Cardiac septum (tissue), 1 donor: ENCODE measurements around the gene ENPP3. TPM values are rescaled to one million over a fixed set of nuclear protein-coding genes. Genes with fewer than 3 reads are reported as not detected.
"Not testable (repeated sequence)": the region's sequence is repeated elsewhere in the genome, so short reads cannot be mapped to it uniquely, and the experiment has no call there.

ENCODE experiments used
- DNase-seq: peaks from one replicate; pipeline ENCODE4 v3.0.0-alpha.2; 2020; ENCODE audit warnings: low spot score
- intact Hi-C: fragments of 100-400 bp; cut with DNase I; formaldehyde crosslinking; loops from one replicate; pipeline ENCODE4 v1.14.0; 2022
- total RNA-seq: library from RNA; stranded (reverse); fragmentation: NEBNext Ultra II Directional; extraction: Animal tissue kit (Norgen Biotek cat#: 25700); gene quantifications from one replicate; pipeline ENCODE4 v1.2.1, GENCODE V29; 2021
- donor health status: DM: no; HTN: no; CAD: no.

Gene ENPP3
- total RNA-seq, 1 donor from 2014 or later: 0.16 TPM

DNA sequence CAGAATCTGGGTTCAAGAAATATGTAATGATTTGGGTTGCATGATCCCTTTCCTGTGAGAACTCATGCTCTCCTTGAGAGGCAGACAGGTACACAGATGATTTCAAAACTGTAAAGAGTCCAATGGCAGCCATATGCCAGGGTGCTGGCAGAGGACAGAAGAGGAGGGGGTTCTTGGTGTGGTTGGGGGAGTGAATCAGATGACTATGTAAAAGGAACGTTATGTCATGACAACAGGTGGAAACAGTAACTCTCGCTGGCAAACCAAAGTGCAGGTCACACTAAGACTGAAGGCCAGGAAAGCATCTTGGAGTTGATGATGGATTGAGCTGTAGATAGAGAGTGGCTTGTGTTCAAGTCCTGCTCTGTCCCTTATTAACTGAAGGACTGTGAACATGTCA is 43.8 kb downstream of the ENPP3 start:
- intact Hi-C loops: no loop called here

DNA sequence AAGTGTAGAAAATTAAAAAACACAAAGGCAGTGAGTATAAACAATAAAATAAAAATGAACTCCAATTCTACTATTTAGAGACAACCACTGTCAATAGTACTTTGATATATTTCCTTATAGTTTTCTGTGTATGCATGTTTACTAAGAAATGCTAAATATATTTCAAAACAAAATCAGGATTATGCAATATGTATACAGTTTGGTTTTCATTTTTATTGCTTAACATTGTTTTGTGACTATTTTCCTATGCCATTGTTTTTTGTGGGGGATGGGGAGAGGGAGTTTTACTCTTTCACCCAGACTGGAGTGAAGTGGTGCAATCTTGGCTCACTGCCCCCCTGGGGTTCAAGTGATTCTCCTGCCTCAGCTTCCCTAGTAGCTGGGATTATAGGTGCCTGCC is 44.5 kb downstream of the ENPP3 start:
- intact Hi-C loops: no loop called here
- no peak for DNase-seq

More for the DNA sequence above, 43.8 kb downstream of the ENPP3 start:
- DNase-seq: no peak

DNA sequence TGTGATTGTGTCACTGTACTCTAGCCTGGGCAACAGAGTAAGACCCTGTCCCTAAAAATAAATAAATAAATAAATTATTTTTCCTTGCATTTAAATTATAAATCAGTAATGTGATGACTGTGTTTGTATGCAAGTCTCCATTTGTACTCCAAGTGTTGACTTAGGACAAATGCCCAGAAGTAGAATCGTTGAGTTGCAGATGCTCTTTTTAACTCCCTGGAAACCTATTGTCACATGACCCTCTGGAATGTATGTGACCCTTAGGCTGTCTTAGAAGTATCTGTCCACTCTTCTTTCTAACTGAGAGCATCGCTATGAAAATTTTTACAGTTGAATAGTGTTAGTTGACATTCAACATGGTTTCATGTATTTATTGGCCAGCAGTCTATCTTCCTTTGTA is 45.3 kb downstream of the ENPP3 start:
- intact Hi-C loops: no loop called here
- DNase-seq: no peak

DNA sequence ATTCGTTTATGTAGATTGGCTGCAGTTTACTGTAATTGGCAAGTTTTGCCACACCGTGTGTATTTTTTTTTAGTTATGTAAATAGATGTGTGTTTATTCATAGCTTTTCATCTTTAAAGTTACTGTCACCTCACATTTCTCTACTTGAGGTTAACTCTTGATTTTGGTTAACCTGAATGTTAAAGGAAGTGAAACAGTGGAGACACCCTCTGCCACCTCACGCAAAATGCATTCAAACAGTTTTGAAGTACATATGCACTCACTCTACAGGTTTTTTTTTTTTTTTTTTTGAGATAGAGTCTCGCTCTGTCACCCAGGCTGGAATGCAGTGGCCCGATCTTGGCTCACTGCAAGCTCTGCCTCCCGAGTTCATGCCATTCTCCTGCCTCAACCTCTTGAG is 46.4 kb downstream of the ENPP3 start:
- DNase-seq: no peak
- intact Hi-C loops: no loop called here

DNA sequence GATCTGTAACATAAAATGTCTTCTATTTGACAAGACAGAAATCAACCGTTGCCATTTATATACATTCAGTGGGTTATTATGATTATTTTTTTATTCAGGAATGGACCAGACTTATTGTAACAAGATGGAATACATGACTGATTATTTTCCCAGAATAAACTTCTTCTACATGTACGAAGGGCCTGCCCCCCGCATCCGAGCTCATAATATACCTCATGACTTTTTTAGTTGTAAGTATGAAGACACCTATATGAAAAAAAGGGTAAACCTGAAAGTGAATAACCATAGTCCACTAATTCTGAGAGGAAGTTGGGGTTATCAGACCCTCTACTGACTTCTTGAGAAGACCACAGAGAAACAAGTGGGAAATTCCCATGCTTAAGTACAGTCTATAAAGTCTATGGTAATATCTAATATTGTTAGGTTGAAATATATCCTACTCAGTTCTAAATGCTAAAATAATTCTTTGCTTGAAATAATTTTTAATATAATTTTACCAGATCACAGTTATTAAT is 48.2 kb downstream of the ENPP3 start:
- intact Hi-C loops: no loop called here
- no peak for DNase-seq

DNA sequence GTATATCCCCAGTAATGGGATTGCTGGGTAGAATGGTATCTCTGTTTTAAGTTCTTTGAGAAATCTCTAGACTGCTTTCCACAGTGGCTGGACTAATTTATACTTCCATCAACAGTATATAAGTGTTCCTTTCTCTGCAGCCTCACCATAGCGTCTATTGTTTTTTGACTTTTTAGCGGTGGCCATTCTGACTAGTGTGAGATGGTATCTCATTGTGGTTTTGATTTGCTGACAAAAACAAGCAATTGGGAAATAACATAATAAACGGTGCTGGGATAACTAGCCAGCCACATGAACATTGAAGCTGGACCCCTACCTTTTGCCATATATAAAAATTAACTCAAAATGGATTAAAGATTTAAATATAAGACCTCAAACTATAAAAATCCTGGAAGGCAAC is 49.9 kb downstream of the ENPP3 start:
- intact Hi-C loops: no loop called here
- DNase-seq: no peak

DNA sequence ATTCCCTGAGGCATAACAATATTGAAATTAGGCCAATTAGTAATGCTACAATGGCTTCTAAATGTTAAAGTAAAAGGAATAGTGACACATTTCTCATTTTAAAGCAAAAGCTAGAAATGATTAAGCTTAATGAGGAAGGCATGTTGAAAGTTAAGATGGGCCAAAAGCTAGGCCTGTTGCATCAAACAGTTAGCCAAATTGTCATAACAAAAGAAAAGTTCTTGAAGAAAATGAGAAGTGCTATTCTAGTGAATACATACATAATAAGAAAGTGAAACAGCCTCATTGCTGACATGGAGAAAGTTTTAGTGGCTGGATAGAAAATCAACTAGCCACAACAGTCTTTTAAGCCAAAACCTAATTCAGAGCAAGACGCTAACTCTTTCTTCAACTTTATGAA is 51.2 kb downstream of the ENPP3 start:
- intact Hi-C loops: no loop called here

DNA sequence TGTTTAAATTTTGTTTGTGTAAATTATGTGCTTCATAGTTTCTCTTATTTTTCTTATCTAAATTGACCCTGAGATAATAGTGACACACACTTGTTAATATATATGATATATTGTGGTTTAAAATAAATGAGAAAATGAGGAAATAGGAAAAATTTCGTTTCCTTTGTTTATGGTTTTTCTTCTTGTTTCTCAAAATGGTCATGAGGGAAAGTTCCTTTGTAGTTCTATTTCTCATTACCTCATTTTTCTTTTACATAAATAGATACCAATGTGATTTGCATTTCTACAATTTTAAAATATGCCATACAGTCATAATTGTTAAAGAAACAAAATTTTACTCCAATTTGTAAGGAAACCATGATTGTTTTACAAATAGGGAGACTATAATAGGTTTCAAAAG is 54.9 kb downstream of the ENPP3 start:
- no peak for DNase-seq
- intact Hi-C loops: no loop called here

More for the DNA sequence above, 51.2 kb downstream of the ENPP3 start:
- DNase-seq: no peak

DNA sequence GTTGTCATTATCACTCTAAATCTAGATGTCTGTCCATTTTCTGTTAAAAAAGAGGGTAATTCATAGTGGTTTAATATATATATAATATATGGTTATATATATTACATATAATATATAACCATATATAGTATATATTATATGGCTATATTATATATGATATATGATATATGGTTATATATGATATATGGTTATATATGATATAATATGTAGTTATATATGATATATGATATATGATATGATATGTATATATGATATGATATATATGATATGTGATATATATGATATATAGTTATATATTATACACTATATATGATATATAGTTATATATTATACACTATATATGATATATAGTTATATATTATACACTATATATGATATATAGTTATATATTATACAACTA is 55.5 kb downstream of the ENPP3 start:
- intact Hi-C loops: no loop called here
- DNase-seq: no peak

DNA sequence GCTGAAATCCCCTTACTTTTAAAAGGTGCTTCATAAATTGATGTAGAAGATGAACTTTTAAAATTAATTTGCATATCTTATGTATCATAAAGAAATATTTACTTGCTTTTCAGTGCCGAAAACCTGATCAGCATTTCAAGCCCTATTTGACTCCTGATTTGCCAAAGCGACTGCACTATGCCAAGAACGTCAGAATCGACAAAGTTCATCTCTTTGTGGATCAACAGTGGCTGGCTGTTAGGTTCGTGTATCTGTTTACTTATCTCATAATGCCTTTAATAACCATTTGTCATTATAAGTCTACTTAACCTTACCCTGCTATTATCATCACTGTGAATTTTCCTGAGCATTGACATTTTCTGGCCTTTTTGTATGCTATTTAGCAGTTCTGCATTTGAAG is 56.3 kb downstream of the ENPP3 start:
- intact Hi-C loops: no loop called here
- no peak for DNase-seq

DNA sequence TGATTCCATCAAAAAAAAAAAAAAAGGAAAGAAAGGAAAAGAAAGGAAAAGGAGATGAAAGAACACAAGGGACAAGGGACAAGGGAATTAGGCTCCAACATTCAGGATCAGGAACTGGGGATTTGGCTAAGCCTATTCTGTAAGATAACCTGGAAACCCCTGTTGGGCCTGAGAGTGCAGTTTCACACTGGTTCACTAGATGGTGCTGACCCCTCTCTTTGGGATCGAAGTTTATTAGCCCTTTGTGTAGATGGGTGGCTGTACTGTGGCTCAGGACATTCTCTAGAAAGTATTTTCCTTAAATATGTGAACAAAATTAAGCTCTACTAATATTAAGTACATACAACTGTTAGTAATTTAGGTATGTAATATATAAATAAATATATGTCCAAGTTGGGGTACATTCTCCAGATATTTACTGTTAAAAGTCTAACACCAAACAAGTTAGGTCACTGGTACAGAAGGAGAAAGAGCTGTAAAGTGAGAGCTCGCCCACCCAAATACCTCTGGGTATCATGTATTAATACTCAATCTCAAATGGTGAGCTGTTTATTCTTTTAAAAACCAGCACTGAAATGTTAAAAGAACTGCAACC is 57.8 kb downstream of the ENPP3 start:
- no peak for DNase-seq
- intact Hi-C loops: no loop called here

DNA sequence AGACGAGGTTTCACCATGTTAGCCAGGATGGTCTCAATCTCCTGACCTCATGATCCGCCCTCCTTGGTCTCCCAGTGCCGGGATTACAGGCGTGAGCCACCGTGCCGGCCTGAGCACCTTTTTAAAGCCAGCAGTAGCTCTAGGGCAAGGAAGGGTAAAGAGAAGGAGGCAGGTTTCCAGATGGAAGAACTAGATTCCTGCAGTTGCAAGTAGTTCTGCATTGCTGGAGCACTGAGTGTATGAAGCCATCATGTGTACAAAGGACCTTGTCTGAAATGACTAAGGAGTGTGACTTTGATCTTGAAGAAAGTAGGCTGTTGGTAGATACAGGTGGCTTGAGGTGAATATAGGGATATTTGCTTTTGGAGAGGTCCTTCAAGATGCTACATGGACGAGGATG is 59.9 kb downstream of the ENPP3 start:
- intact Hi-C loops: no loop called here
- no peak for DNase-seq

DNA sequence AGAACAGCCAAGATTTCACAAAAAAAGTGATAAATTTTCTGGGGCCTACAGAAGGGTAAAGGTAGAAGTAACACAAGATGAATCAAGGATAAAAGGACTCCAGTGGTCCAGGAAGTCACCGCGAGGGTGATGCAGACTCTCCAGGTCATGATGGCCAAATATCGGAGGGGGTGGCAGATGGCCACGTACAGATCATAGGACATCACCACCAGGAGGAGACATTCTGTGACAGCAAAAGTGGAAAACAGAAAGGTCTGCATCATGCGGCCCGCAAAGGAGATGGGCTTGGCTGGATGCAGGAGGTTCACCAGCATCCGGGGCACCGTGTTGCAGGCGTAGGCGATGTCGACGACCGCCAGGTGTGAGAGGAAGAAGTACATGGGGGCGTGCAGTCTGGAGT is 63.7 kb downstream of the ENPP3 start:
- intact Hi-C loops, DNase-seq: not testable (repeated sequence)

DNA sequence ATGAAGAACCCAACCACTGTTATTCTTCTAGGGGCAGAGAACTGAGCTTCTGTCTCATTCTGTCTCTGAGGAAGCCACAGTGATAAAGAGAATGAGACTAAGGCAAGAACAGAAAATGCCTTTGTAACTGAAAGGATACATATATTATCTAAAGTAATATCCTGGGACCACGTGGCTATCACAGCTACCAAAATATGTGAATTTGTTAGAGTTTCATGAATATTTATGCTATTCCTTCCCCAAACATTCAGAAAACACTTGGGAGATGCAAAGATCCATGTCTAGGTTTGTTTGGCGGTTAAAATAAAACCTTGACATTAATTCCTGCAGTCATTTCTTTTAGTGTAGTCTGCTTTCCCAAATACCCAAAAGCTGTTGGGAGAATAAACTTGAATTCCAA is 66.8 kb downstream of the ENPP3 start:
- intact Hi-C loops, DNase-seq: not testable (repeated sequence)

DNA sequence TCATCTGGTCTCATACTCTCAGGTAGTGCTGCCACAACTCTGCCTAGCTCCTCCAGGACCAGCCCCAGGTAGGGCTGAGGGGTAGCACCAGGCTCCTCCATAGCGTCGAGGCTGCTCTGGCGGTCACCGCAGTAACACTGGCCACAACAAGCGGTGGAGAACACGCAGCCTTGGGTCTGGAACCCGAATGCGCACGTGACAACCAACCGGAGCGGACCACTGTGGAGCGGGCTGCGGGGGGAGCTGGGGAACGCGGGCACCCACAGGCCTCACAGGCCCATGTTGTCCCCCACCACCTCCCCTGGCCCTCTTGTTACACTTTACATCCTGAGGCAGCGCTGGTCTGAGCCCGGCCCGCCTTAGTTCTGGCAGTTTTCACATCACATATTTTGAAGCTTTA is 73.8 kb downstream of the ENPP3 start, which contains the start of gene CTAGE9:
Gene CTAGE9, minus strand, starts transcription at position 101 of the 400 bp plus-strand sequence. Its CDS starts 0 bp downstream, at position 101.
- intact Hi-C loops, DNase-seq: not testable (repeated sequence)

DNA sequence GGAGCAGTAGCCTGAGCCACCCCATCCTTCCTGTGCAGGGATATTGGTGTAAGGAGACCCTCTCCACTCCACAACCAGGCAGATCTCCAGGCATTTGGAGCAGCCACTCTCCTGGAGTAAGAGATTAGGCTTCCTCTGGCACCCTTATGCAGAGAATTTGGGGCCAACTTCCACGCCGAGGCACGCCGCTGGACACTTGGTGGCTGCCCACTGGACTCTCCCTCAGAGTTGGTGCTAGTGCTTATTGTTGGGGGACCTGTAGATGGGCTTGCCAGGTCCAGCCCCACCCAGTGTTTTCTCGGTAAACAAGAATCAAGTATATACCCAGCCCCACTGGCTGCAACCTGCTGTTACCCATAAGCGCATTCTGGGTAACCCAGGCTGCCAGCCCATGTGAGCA is 78.5 kb downstream of the ENPP3 start:
- intact Hi-C loops, DNase-seq: not testable (repeated sequence)

DNA sequence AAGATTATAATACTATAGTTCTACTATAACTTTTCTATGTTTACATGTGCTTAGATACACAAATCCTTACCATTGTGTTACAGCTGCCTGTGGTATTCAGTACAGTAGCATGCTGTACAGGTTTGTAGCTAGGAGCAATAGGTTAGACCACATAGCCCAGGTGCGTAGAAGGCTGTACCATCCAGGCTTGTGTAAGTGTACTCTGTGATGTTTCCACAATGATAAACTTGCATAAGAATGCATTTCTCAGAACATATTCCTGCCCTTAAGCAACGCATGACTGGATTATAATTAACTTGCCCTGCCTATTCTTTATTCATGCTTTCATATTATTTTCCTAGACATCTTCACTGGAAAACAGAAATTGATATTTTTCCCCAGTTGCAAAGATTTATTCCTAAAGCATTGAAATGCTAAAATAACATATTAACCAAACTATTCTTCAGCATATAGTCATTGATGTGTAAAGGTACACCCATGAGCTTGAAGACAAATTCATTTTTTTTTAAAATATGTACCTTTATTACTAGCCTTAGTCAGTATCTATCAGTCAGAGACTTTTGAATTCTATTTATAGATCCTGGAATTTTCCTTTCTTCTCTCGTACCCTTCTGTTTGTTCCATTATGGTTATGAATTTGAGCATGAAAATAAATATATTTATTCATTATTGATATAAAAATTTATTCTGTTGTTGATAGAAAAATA is 80.9 kb downstream of the ENPP3 start:
- no peak for DNase-seq
- intact Hi-C loops: no loop called here

DNA sequence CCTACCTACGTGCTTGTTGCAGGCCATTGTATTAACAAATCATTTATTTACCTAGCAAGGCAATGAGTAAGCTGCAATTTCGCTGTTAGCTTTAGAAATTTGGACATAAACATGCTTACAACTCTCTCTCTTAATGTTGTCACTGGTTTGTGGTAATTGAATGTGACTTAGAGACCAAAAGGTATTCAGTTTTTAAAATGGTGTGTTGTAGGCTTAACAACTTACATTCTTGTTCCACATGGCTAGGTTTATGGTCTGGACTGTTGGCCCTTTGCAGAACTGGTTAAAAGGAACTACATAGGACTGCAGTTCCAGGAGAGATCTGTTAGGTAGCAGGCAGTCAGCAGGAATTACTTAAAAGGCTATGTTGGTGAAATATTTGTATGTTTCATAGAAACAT is 84.1 kb downstream of the ENPP3 start:
- no peak for DNase-seq
- intact Hi-C loops: no loop called here

DNA sequence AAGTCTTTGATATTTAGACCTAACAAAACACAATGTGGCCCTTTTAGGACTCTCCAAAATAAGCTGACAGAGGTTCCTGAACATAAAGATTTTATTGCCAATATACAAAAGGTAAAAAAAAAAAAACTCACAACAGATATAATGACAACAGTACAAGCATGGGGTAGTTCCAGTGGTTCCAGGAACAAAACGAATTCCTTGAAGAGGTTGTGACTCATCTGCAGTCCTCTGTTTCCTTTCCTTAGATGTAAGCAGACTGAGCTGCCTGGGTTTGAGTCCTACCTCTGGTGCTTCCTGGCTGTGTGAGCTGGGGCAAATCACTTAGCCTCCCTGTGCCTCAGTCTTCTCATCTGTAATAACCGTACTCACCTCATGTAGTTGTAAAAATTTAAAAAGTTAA is 87.0 kb downstream of the ENPP3 start:
- no peak for DNase-seq
- intact Hi-C loops: no loop called here

DNA sequence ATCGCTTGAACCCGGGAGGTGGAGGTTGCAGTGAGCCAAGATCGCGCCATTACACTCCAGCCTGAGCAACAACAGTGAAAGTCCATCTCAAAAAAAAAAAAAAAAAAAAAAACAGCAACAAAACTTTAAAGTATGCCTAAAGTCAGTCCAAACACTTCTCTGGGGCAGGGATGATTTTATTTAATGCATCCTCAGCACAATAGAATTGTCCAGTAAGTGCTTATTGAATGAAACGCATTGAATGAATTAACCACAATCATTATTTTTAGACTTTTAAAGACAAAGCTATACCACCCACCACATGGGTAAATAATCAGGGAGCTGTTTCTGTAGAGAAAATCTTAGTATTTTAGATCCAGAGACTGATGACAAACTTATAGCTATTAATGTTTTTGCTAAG is 90.4 kb downstream of the ENPP3 start:
- intact Hi-C loops: no loop called here

DNA sequence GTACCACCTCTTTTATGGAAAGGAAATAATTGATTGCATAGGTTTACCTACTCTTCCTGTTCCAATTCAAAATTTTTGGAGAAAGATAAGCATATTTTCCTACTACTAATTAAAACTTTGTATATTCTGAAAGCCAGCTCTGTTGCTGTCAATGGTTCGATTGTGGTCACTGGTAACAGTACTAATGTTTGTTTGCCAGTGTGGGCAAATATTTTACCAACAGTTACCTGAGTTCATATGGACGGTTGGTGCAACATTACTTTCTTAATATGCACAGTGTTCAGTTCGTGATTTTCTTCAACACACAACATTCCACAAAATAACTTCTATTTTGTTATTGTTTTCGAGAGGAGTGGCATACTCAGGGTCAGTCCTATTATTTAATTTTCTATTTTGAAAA is 90.8 kb downstream of the ENPP3 start:
- intact Hi-C loops: no loop called here
- DNase-seq: no peak

More for the DNA sequence above, 90.4 kb downstream of the ENPP3 start:
- DNase-seq: no peak
